ENCODE data around the gene GMFB.

Gene GMFB

DNA sequence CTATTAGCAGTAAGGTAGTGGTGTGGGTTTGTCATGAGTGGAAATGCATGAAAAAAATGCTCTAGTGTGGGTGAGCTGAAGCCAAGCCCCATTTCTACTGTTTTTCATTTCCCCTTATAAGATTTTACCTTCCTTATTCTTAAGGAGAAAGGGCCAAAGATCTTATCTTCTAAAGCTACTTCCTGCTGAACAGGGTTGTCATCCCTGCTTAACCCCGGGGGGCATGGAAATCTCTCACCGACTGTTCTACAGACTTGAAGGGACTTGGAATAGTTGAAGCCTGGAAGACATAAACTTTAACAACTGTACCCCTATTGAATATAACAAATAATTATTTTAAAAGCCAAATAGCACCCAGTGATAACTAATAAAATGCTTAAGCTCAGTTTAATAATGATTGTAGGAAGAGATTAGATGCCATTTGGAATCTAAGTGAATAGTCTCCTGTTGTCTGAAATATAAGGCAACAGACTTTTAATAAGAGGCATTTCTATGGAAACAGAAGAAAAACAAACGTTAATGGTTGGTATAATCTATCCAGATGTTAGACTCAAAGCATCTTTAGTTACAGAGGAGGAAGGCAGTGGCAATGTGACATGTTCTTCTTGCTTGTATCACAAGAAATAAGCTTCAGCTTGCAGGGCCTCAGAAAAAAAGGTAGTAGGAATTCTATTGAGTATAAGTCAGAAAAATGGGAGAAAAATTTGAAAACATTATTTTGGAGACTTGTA lies 1.8 kb upstream of the GMFB start:
- no peak for DNase-seq (ENCODE audit: low read depth in 3 of 3)

DNA sequence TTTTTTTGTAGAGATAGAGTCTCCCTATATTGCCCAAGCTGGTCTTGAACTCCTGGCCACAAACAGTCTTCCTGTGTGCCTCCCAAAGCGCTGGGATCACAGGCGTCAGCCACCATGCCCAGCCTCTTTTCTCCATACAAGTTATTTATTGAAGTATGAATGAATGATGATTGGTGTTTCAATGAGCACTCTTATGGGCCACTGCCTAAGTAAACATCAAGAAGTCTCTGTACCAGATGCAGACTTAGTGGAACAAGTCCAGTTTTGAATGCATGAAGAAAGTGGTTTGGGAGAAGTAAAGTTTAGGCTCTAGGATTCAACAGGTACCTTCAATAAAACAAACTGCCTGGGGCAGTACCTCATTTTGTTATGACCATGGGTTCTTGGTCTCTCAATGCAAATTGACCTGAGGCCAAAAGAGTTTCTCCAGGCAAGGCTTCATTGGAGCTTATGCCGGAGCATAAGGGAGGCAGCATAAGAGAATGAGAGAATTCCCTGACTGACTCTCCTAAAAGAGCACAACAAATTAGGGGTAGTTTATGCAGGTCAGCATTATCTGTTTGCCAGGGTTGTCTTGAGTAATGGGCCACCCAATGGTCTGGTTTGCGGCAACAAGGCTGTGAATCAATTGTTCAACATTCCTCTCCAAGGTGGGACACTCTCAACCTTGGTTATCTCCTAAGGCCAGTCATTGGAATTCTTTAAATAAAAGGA lies 1.1 kb upstream of the GMFB start:
- DNase-seq (ENCODE audit: low read depth in 3 of 3) = no peak

DNA sequence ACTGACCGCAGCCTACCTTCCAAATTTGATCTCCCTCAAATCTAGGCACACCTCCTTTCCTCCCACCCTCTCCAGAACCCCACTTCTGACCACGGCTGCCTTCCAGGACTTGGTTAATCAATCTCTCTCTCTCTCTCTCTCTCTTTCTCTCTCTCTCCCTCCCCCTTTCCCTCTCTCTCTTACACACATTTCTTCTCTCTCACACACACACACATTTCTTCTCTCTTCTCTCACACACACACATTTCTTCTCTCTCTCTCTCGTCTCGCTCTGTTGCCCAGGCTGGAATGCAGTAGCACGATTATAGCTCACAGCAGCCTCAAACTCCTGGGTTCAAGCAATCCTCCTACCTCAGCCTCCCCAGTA lies 521 bp upstream of the GMFB start:
- no peak for DNase-seq (ENCODE audit: low read depth in 3 of 3)

DNA sequence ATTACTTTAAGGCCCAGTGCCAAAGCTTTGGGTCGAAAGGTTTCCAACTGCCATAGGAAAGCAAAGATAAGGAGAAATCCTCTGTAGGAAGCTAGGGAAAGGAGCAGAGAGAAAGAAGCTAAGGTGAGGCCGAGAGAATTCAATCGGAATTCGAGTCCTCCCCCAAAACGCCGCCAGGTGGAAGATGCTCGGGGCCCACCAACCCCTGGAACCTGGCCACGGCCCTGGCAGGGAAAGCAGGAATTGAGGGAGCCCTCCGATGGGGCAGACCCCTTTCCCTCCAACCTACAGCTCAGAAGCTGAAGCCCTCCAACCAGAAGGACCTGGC lies 498 bp downstream of the GMFB start:
- no peak for DNase-seq (ENCODE audit: low read depth in 3 of 3)

DNA sequence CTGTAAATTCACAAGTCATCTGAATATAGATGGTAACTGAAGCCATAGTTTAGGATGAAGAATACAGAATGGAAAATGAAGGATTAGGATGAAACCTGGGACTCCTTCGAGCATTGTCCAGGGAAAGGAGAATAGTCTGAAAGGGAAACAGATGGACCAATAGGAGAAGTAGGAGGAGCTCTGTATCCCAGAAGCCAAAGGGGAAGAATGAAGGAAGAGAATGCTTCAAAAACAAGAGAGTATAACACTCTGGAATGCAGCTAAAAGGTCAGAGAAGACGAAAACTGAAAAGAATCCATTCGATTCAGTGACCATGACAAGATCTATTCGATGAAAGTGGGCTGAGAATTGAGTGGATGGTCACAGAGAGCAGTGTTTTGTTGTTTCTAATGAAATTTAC lies 1.0 kb downstream of the GMFB start:
- no peak for DNase-seq (ENCODE audit: low read depth in 3 of 3)

DNA sequence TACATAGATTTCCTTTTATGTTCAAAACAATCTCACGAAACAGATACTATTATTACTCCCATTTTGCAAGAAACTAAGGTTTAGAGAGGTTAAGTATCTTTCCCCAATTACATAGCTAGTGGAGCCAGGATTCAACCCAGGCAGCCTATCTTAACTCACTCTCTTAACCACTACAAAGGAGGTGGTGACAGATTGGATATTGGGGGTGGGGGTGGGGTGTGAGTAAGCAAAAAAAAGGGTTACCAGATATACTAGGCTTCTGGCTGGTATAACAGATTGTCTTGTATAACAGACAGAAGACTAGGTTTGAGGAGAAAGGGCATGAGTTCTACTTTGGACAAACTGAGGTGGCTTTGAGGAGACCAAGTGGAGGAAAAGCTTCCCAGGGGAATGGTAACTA lies 2.1 kb downstream of the GMFB start:
- DNase-seq (ENCODE audit: low read depth in 3 of 3) = no peak

DNA sequence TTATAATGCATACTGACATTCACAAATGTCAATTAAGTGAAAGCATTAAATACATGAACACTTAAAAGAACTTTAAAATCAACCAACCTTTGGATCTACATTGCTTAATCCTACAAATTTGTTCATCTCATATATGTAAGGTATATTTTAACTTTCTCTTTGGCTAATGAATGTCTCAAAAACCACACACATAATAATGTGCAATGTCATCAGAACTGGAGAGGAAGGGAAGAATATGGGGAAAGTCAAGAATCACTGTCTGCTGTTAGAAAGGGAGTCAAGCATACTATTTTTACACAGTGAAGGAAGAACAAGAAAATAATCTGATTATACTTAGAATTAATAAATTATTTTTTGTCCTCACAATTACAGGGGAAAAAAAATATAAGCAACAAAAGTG lies 4.9 kb downstream of the GMFB start:
- DNase-seq (ENCODE audit: low read depth in 3 of 3) = no peak

DNA sequence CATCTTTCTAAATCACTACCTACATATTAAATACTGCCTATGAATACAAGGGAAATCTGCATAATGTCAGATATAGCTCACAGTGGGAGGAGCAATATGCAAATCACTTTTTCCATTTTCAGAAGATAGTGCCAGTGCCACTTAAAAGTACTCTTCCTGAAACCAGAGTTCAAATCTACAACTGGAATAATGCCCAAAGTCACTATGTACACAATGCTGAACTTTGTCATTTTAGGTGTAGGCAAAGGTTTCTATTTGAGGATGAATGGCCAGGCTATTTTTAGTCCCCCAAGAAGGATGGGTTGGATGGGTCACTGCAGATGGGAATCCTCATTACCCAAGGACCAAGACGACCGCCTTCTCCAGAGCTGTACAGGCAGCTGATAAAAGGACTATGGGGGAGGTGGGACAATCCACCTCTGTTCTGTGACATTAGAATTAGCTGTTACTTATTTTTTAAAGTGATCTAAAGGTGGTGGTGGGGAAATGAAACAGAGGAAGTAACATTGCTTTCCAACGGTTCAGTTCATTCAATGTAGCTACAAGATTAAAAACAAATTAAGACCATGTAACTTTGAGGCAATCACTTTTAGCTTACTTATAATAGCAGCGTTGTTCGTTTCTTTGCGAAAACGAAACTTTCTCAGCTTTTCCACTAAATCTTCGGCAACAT lies 5.6 kb downstream of the GMFB start:
- DNase-seq (ENCODE audit: low read depth in 3 of 3) = no peak

DNA sequence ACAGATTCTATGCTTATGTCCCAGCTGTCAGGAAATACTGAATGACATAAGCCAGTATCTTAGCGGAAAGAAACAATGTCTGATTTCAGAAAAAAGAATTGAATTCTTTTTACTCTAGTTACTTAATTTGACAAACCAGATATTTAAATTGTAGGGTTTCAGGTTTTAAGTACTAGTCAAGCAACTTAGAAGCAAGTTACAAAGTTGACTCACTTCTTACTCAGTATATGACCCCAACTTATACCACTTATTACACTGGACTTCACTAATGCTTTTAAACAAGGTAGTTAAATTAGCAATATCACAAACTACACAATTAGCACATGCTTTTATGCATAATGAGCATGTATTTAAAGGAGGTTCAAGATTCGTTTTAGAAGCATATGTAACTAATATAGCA lies 7.1 kb downstream of the GMFB start:
- DNase-seq (ENCODE audit: low read depth in 3 of 3) = no peak

DNA sequence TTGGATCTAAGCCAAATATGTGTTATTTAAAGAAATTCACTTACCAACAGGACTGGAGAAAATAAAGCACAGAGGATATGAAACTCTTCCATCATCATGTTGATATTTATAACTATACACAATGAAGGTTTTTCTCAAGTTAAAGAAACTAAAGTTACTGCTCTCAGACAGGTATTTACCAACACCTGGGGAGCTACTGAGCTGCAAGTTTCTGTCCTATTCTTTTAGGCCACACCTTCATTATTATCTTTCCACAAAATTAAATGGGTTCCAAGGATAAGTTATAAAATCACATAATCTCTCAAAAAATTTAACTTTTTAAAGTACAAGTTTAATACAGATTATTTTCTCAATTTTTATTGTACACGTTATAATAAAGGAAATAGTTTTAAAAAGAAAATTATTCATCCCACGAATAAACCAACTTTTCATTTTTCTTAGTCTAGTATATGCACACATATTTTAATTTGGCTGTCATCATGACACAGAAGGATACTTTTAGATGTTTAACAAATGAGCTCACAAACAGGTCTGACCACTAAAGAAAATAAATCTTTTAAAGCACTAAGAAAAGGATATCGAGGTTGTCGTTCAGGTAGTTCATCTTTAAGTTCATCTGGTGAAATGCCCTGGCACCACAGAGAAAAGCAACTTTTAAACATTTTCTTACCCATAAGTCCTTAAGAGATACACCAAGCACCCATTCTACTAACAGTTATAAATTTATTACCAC lies 7.8 kb downstream of the GMFB start:
- no peak for DNase-seq (ENCODE audit: low read depth in 3 of 3)

DNA sequence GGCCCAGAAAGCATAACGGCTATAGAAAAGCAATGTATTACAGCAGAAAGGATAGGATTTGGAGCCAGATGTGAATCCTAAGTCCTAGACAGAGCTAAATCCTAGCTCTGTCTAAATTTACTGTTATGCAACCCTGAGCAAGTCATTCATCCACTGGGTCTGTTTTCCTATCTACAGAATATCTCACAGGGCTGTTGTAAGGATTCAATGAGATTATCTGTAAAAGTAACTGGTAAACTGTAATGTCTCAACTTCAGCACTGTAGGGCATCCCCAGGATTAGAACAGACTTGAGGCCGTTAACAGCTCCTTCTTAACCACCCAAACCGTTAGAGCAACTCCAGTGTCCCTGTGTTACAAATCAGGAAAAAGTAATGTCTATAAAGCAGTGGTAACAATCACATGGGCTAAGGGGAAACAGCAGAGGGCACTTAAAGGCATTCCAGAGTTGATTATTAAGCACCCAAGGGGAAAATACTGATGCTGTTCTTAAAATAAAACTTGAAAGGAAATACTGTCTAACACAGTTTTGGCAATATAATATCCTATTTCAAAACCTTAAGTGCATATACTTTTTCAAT lies 10.1 kb downstream of the GMFB start:
- DNase-seq (ENCODE audit: low read depth in 3 of 3) = no peak

DNA sequence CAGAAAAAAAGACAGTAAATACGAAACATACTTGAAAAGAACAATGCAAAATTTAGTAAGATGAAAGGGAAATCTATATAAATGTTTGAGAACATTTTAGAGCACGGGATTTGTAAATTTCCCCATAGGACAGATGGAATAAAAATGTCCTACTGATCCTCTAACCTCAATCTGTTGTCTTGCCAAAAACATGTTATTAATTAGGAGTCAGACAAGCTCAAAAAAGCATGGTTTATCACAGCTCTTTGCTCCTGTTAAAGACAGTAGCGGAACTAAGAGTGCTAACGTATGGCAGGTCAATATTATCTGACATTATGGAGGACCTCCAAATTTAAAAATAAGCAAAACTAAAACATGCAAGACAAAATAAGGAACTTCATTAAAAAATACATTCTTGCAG lies 12.9 kb downstream of the GMFB start:
- no peak for DNase-seq (ENCODE audit: low read depth in 3 of 3)

DNA sequence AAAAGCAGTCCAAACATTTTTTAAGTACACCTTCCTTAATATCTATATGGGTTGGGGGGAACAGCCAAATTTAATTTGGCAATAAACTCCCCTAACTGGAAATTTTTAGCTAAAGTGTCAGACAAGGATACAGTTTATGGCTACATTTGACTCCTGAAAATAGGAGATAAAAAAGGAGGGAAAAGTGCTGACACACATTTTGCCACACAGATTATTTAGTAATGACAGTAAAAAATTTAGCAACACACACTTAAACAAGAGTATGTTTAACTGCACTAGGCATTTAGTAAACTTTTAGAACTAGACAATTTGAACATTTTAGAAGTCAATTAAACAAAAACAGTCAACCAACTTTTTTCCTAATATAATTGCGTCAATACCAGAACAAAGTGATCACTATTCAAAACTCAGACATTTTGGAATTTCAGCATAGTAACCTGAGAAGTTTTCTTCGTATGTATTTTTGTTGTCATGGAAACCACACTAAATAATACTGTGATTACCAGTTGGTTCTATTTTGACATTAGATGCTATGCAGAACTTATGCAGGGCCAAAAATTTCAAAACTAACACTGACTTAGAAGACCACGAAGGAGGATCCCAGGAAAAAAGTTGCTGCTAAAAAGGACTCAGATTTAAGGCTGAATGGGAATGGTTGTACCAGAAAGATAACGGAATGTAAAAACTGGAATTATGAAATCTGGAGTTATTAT lies 13.4 kb downstream of the GMFB start:
- no peak for DNase-seq (ENCODE audit: low read depth in 3 of 3)

DNA sequence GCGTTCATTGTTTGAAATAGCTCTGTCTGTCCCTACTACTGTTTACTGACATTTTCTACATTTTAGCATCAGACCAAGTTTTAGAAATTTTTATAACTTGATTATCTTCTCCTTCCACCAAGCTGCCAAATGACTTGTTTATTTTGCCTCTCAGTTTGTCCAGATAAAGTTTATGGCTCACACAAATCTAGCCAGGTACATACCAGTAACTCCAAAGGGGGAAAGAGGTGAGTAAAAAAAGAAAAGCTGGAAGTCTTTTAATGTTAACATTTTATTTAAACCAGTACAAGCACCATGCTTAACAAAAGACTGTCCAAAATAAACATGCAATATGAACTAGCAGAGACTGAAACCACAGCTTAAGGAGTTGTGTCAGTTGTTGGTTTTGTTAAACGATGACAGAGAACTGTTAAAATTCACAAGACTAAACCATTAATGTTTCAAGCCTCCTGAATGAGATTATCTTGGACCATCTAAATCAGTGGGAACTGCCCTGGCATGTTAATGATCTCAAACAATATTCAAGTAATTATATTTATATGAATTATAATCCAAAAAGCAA lies 14.5 kb downstream of the GMFB start:
- no peak for DNase-seq (ENCODE audit: low read depth in 3 of 3)

DNA sequence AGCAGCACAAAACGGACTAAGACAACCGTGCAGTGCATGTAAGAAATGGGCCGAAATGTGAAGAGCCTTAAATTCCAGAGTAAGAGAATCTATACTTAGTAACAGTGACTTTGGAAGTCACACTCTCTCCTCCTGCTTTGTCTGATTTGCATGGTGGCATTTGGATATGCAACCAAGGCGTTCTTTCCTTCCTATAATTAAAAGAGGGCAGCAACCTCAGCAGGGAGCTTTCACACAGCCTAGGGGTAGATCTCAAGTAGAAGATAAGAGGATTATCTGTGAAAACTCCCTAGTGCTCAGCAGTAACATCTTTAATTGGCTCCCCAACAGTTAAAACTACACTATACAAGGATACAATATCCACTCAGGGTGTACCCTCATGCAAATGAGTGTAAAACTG lies 16.5 kb downstream of the GMFB start:
- DNase-seq (ENCODE audit: low read depth in 3 of 3) = no peak

DNA sequence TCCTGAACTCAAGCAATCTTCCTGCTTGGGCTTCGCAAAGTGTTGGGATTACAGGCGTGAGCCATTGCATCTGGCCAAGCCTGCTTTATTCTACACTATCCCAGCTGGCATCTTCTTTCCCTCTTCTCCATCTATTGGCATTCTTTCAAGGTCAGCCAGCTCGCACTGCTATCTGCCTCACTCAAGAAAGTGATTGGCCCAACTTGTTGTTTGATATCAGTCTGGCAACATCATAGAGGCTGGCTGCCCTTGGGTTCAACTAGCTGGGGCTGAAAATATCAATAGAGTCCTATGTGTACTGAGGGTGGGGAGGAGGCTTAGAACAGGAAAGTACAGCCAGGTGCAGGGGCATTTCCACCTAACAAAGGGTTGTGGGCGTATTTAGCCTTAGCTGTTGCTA lies 17.1 kb downstream of the GMFB start:
- no peak for DNase-seq (ENCODE audit: low read depth in 3 of 3)

DNA sequence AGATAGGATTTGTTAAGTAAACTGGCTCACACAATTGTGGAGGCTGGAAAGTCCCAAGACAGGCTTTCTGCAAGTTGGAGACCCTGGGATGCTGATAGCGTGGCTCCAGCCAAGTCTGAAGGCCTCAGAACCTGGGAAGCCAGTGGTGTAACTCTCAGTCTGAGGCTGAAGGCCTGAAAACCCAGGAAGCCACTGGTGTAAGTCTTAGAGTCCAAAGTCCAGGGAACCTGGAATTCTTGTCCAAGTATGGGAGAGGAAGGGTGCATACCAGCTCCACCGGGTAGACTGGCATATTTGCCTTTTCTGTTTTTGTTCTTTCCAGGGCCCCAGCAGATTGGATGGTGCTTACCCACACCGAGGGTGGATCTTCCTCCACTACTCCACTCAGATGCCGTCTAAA lies 18.1 kb downstream of the GMFB start:
- no peak for DNase-seq (ENCODE audit: low read depth in 3 of 3)

DNA sequence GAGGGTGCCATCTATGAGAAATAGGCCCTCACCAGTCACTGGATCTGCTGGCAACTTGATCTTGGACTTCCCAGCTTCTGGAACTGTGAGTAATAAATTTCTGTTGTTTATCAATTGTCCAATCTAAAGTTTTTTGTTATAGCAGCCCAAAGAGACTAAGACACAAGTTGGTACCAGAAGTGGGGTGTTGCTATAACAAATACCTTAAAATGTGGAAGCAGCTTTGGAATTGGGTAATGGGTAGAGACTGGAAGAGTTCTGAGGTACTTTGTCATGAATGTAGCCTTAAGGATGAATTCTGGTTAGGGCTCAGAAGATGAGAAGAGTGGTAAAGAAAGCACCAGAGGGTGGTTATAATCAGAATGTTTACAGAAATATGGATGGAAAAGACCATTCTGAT lies 21.5 kb downstream of the GMFB start:
- DNase-seq (ENCODE audit: low read depth in 3 of 3) = no peak

DNA sequence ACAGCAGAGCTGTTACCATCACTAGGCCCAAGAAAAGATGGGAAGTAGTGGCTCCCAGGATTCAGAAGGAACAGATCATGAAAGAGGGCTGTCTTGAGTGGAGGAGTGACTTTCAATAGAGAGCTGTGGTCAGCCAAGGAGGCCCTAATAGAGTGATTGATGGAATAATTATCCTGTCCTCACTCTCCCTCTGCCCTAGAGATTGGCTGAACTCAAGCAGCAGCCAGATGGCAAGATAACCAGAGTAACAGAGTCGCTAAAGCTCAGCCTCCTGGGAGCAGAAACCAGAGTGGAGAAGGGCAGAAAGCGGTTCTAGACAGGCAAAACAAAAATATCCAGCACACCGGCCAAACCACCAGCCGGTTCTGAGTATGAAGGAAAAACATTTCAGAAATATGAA lies 23.1 kb downstream of the GMFB start:
- no peak for DNase-seq (ENCODE audit: low read depth in 3 of 3)

DNA sequence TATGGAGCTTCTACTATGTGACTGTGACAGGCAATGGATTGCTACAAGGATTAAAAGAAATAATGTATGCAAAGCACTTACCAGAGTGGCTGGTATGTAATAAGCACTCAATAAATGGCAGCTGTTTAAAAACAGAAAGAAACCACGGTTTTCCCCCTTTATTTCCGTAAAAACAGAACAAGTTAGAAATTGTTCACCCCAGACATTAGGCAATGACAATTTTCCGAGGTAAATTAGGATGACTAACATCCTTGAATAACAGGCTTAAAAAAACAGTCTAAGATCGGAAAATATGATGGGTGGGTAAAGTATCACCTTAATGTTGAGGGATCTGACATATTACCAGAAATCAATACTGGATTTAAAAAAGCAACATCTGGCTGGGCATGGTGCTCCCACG lies 26.7 kb downstream of the GMFB start:
- no peak for DNase-seq (ENCODE audit: low read depth in 3 of 3)

DNA sequence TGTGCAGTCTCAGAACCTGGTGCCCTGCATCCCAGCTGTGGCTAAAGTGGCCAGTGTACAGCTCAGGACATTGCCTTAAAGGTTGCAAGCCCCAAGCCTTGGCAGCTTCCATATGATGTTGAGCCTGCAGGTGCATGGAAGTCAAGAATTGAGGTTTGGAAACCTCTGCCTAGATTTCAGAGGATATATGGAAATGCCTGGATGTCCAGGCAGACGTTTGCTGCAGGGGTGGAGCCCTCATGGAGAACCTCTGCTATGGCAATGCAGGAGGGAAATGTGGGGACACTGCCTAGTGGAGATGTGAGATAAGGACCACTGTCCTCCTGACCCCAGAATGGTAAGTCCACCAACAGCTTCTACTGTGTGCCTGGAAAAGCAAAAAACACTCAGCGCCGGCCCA lies 29.7 kb downstream of the GMFB start:
- DNase-seq (ENCODE audit: low read depth in 3 of 3) = no peak
